Measurements from ENCODE around the gene AK3. TPM values are rescaled to one million over a fixed set of nuclear protein-coding genes. Genes with fewer than 3 reads are reported as not detected.

The AK3 gene
- total and polyA plus RNA-seq, 9 of the 15 experiments (the other 6 are each of a cell fraction or from before 2014, with no cell fraction given) = 12.2 to 78.6 (median 41.8) TPM

GRCh38 chr9:4780651-4781050 lies 39.6 kb upstream of the AK3 start:
- no peak overlapping the region for H2AFZ ChIP-seq (ENCODE audit: low read depth, low read length)
- ATAC-seq = peak; percentile 45; the same call in 2 of the 3 replicates
- no peaks in the 10 kb centered on the region for H3K9me3 ChIP-seq (replicated peaks; ENCODE audit: control insufficient read depth, insufficient read depth, low read depth, low read length)
- no peaks in the 10 kb centered on the region for H3K79me2 ChIP-seq (ENCODE audit: control insufficient read depth, insufficient read depth, low read length)
- H3K4me1 ChIP-seq (replicated peaks in 1 of 2; ENCODE audit: control insufficient read depth in 2 of 2, insufficient read depth in 2 of 2, low read length in 2 of 2) = no peaks in the 10 kb centered on the region
- CTCF ChIA-PET (ENCODE audit: low intra/inter-chr PET ratio) = no interaction called here
- no peak for DNase-seq (ENCODE audit: extremely low read depth in 1 of 4, low spot score in 3 of 4)
- FAIRE-seq = no peak
- H3K4me2 ChIP-seq (ENCODE audit: insufficient read depth, low read length) = no peak overlapping the region
- H4K20me1 ChIP-seq (replicated peaks; ENCODE audit: control insufficient read depth, insufficient read depth, low read length) = no peaks in the 10 kb centered on the region
- POLR2A ChIA-PET = no interaction called here
- intact Hi-C loops (cut with micrococcal nuclease) = no loop called here
- 29% methylated on average over 1 of the region's 1 CpG for WGBS (ENCODE audit: insufficient coverage, low coverage, missing lambda C conversion rate)
- H3K27ac ChIP-seq (ENCODE audit: extremely low read depth, low read depth, low read length) = no peak overlapping the region
- in situ Hi-C loops (cut with MboI) = no loop called here
- no peaks in the 10 kb centered on the region for H3K9me1 ChIP-seq (ENCODE audit: control insufficient read depth, insufficient read depth, low read length)
- no peaks in the 10 kb centered on the region for H3K36me3 ChIP-seq (ENCODE audit: control insufficient read depth, insufficient read depth, low read length)
- BruUV-seq (replicated peaks) = no TSS peak
- no peak overlapping the region for H3K4me3 ChIP-seq
- no peak overlapping the region for H3K9ac ChIP-seq (ENCODE audit: insufficient read depth in 1 of 2, low read depth in 2 of 2, low read length in 2 of 2)
- TF ChIP-seq ERF (CRISPR knock-in tag; IDR thresholded peaks at IDR 0.05) (no peak), NCOA4 (IDR thresholded peaks at IDR 0.05; ENCODE audit: partially characterized antibody) (no peak), LARP7 (IDR thresholded peaks at IDR 0.05) (no peak), PTRF (tag; IDR thresholded peaks at IDR 0.05) (no peak), FOXM1 (IDR thresholded peaks at IDR 0.05; ENCODE audit: low read depth) (no peak), FOXM1 (CRISPR knock-in tag; IDR thresholded peaks at IDR 0.05; ENCODE audit: low read depth) (no peak), PTTG1 (tag; IDR thresholded peaks at IDR 0.05; ENCODE audit: low read depth) (no peak), E2F3 (CRISPR knock-in tag; IDR thresholded peaks at IDR 0.05) (no peak), SIRT6 (IDR thresholded peaks at IDR 0.05; ENCODE audit: low read depth, low read length) (no peak), JUN (IDR thresholded peaks at IDR 0.05; ENCODE audit: borderline replicate concordance, low read depth, low read length) (no peak), JUN (CRISPR knock-in tag; IDR thresholded peaks at IDR 0.05; ENCODE audit: borderline replicate concordance) (no peak), ZNF134 (CRISPR knock-in tag; conservative IDR thresholded peaks at IDR 0.05) (no peak), FOSL1 (tag; conservative IDR thresholded peaks at IDR 0.05) (no peak)
- TF ChIP-seq, protein P1, sequence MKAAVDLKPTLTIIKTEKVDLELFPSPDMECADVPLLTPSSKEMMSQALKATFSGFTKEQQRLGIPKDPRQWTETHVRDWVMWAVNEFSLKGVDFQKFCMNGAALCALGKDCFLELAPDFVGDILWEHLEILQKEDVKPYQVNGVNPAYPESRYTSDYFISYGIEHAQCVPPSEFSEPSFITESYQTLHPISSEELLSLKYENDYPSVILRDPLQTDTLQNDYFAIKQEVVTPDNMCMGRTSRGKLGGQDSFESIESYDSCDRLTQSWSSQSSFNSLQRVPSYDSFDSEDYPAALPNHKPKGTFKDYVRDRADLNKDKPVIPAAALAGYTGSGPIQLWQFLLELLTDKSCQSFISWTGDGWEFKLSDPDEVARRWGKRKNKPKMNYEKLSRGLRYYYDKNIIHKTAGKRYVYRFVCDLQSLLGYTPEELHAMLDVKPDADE (conservative IDR thresholded peaks at IDR 0.05; ENCODE audit: control insufficient read depth, low read depth, low read length) = no peak
- TF ChIP-seq, protein P2, sequence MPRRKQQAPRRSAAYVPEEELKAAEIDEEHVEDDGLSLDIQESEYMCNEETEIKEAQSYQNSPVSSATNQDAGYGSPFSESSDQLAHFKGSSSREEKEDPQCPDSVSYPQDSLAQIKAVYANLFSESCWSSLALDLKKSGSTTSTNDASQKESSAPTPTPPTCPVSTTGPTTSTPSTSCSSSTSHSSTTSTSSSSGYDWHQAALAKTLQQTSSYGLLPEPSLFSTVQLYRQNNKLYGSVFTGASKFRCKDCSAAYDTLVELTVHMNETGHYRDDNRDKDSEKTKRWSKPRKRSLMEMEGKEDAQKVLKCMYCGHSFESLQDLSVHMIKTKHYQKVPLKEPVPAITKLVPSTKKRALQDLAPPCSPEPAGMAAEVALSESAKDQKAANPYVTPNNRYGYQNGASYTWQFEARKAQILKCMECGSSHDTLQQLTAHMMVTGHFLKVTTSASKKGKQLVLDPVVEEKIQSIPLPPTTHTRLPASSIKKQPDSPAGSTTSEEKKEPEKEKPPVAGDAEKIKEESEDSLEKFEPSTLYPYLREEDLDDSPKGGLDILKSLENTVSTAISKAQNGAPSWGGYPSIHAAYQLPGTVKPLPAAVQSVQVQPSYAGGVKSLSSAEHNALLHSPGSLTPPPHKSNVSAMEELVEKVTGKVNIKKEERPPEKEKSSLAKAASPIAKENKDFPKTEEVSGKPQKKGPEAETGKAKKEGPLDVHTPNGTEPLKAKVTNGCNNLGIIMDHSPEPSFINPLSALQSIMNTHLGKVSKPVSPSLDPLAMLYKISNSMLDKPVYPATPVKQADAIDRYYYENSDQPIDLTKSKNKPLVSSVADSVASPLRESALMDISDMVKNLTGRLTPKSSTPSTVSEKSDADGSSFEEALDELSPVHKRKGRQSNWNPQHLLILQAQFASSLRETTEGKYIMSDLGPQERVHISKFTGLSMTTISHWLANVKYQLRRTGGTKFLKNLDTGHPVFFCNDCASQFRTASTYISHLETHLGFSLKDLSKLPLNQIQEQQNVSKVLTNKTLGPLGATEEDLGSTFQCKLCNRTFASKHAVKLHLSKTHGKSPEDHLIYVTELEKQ (CRISPR knock-in tag; IDR thresholded peaks at IDR 0.05) = no peak
- TF ChIP-seq, protein P3, sequence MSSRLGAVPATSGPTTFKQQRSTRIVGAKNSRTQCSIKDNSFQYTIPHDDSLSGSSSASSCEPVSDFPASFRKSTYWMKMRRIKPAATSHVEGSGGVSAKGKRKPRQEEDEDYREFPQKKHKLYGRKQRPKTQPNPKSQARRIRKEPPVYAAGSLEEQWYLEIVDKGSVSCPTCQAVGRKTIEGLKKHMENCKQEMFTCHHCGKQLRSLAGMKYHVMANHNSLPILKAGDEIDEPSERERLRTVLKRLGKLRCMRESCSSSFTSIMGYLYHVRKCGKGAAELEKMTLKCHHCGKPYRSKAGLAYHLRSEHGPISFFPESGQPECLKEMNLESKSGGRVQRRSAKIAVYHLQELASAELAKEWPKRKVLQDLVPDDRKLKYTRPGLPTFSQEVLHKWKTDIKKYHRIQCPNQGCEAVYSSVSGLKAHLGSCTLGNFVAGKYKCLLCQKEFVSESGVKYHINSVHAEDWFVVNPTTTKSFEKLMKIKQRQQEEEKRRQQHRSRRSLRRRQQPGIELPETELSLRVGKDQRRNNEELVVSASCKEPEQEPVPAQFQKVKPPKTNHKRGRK (tag; IDR thresholded peaks at IDR 0.05) = no peak
- H3K27me3 ChIP-seq (ENCODE audit: control insufficient read depth in 2 of 2, insufficient read depth in 2 of 2, low read length in 2 of 2) = no peaks in the 10 kb centered on the region

All from K562 (cell line).